ENCODE results near the gene ITPRID2. TPM values are rescaled to one million over a fixed set of nuclear protein-coding genes. Genes with fewer than 3 reads are reported as not detected.

The ITPRID2 gene
- total RNA-seq, 6 donors from 2014 or later, result 125 to 770 (median 214) TPM

- TF ChIP-seq EP300 (IDR thresholded peaks at IDR 0.05) (peak in 1 of 4 donors; percentile 30), POLR2AphosphoS5 (IDR thresholded peaks at IDR 0.05) (peak in 1 of 2 donors; percentile 63)
- TF ChIP-seq, protein P1, sequence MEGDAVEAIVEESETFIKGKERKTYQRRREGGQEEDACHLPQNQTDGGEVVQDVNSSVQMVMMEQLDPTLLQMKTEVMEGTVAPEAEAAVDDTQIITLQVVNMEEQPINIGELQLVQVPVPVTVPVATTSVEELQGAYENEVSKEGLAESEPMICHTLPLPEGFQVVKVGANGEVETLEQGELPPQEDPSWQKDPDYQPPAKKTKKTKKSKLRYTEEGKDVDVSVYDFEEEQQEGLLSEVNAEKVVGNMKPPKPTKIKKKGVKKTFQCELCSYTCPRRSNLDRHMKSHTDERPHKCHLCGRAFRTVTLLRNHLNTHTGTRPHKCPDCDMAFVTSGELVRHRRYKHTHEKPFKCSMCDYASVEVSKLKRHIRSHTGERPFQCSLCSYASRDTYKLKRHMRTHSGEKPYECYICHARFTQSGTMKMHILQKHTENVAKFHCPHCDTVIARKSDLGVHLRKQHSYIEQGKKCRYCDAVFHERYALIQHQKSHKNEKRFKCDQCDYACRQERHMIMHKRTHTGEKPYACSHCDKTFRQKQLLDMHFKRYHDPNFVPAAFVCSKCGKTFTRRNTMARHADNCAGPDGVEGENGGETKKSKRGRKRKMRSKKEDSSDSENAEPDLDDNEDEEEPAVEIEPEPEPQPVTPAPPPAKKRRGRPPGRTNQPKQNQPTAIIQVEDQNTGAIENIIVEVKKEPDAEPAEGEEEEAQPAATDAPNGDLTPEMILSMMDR (IDR thresholded peaks at IDR 0.05), result no peak
- 2 to 8% methylated on average over 2 of the region's 2 CpGs for WGBS, 2 donors
- ATAC-seq (ENCODE audit: low FRiP score in 2 of 2) (peak; percentile 80 to 81), DNase-seq (peak in 1 of 2 donors; percentile 58)
- H3K27ac ChIP-seq, result peak overlapping the region in 2 of 4 donors; percentile 53
- no peaks in the 10 kb centered on the region for H3K27me3 ChIP-seq
- H3K4me3 ChIP-seq, result no peak overlapping the region
- no peaks in the 10 kb centered on the region for H3K36me3 ChIP-seq
- peaks cover 0 to 7% (median 4%) of the 10 kb centered on the region in 4 donors for H3K4me1 ChIP-seq
- no peaks in the 10 kb centered on the region for H3K9me3 ChIP-seq
These were observed 45.9 kb downstream of the ITPRID2 start for GRCh38 chr2:181937473-181937872.

GRCh38 chr2:181943411-181944124 lies 52.0 kb downstream of the ITPRID2 start:
- peak in 1 of 4 donors; percentile 58 for TF ChIP-seq EP300 (IDR thresholded peaks at IDR 0.05)
- TF ChIP-seq, protein P1 (IDR thresholded peaks at IDR 0.05), result no peak
- TF ChIP-seq POLR2A (IDR thresholded peaks at IDR 0.05), result no peak
- TF ChIP-seq POLR2AphosphoS5 (IDR thresholded peaks at IDR 0.05), result no peak
- Histone ChIP-seq H3K36me3 (no peaks in the 10 kb centered on the region), H3K27me3 (no peaks in the 10 kb centered on the region), H3K4me1 (peaks cover 0 to 9% (median 7%) of the 10 kb centered on the region in 4 donors), H3K4me3 (no peak overlapping the region), H3K9me3 (no peaks in the 10 kb centered on the region), H3K27ac (peak overlapping the region; percentile 41 to 59 (median 52))
- WGBS, 2 donors, result 66 to 72% methylated on average over 2 of the region's 2 CpGs
- DNase-seq (no peak), ATAC-seq (ENCODE audit: low FRiP score in 2 of 2) (peak; percentile 71 to 92)

- ATAC-seq (ENCODE audit: low FRiP score in 2 of 2) (no peak), DNase-seq (no peak)
- Histone ChIP-seq H3K9me3 (no peaks in the 10 kb centered on the region), H3K36me3 (no peaks in the 10 kb centered on the region), H3K27me3 (no peaks in the 10 kb centered on the region), H3K4me3 (no peak overlapping the region), H3K4me1 (peaks cover 0 to 9% (median 7%) of the 10 kb centered on the region in 4 donors), H3K27ac (peak overlapping the region; percentile 41 to 59 (median 52))
- 67 to 72% methylated on average over 5 of the region's 5 CpGs for WGBS, 2 donors
- no peak for TF ChIP-seq EP300 (IDR thresholded peaks at IDR 0.05)
- TF ChIP-seq, protein P1 (IDR thresholded peaks at IDR 0.05), result no peak
- TF ChIP-seq POLR2AphosphoS5 (IDR thresholded peaks at IDR 0.05), result no peak
- no peak for TF ChIP-seq POLR2A (IDR thresholded peaks at IDR 0.05)
These were observed 52.8 kb downstream of the ITPRID2 start for GRCh38 chr2:181944164-181944913.

DNA sequence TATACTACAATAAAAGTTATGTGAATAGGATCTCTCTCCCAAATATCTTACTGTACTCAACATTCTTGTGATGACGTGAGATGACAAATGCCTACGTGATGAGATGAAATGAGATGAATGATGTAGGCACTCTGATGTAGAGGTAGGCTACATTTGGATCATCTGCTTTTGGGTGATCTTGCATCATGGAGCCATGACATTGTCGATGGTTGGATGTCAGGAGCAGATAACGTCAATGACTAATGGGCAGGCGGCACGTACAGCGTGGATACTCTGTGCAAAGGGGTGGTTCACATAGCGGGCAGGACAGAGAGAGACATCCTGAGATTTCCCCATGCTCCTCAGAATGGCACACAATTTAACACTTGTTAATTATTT lies 53.4 kb downstream of the ITPRID2 start:
- H3K36me3 ChIP-seq, result no peaks in the 10 kb centered on the region
- DNase-seq (no peak), ATAC-seq (ENCODE audit: low FRiP score in 2 of 2) (no peak)
- no peaks in the 10 kb centered on the region for H3K27me3 ChIP-seq
- peak overlapping the region in 1 of 4 donors; percentile 59 for H3K27ac ChIP-seq
- TF ChIP-seq EP300 (IDR thresholded peaks at IDR 0.05) (no peak), POLR2A (IDR thresholded peaks at IDR 0.05) (no peak)
- TF ChIP-seq, protein P1 (IDR thresholded peaks at IDR 0.05), result no peak
- 94 to 95% methylated on average over 8 of the region's 8 CpGs for WGBS, 2 donors
- peaks cover 0 to 9% (median 7%) of the 10 kb centered on the region in 4 donors for H3K4me1 ChIP-seq
- H3K4me3 ChIP-seq, result no peak overlapping the region
- H3K9me3 ChIP-seq, result no peaks in the 10 kb centered on the region
